SU-DHL-6 (cell line): Measurements from ENCODE around the gene PRKCD.

ENCODE experiments used
- H2AFZ ChIP-seq: fragments of 200-600 bp; sonication (generic); 2 replicates; pipeline ENCODE4 v1.6.1; 2014; ENCODE audit warnings: low read depth, mild to moderate bottlenecking, moderate library complexity, mixed read lengths, antibody characterized with exemption, low read length; ENCODE audit not compliant: severe bottlenecking
- H3F3A ChIP-seq: fragments of 200-600 bp; shearing (Covaris generic); 2 replicates; pipeline ENCODE4 v1.6.0; 2016; ENCODE audit warnings: antibody characterized with exemption, mild to moderate bottlenecking; ENCODE audit not compliant: insufficient read depth
- H3K27ac ChIP-seq: fragments of 200-600 bp; sonication (generic); 2 replicates; pipeline ENCODE4 v1.5.1; 2016; ENCODE audit warnings: low read depth, mild to moderate bottlenecking, low read length, moderate library complexity, mixed read lengths
- H3K27me3 ChIP-seq: fragments of 200-600 bp; sonication (generic), shearing (Covaris generic); 2 replicates; pipeline ENCODE4 v1.6.0; 2014; ENCODE audit warnings: mild to moderate bottlenecking, low read length
- H3K36me3 ChIP-seq: fragments of 200-600 bp; sonication (generic); 2 replicates; pipeline ENCODE4 v1.6.1; 2014; ENCODE audit warnings: mild to moderate bottlenecking, low read length, mixed read lengths
- H3K4me2 ChIP-seq: fragments of 300-600, 200-600 bp; shearing (Covaris generic), sonication (generic); 2 replicates; pipeline ENCODE4 v1.6.0; 2014; ENCODE audit warnings: low read length, low read depth, mild to moderate bottlenecking; ENCODE audit not compliant: poor library complexity, severe bottlenecking
- H3K4me3 ChIP-seq: fragments of 200-600 bp; sonication (generic); 2 replicates; pipeline ENCODE4 v1.5.1; 2014; ENCODE audit warnings: antibody characterized with exemption, low read length, mild to moderate bottlenecking, mixed read lengths; ENCODE audit not compliant: insufficient read depth, poor library complexity, severe bottlenecking
- H3K79me2 ChIP-seq: fragments of 200-600 bp; sonication (generic); 2 replicates; pipeline ENCODE4 v1.6.1; 2014; ENCODE audit warnings: mild to moderate bottlenecking, low read length, moderate library complexity; ENCODE audit not compliant: insufficient read depth
- H3K9ac ChIP-seq: fragments of 200-600 bp; sonication (generic); 2 replicates; pipeline ENCODE4 v1.7.0; 2014; ENCODE audit warnings: mild to moderate bottlenecking, low read length
- H3K9me2 ChIP-seq: fragments of 200-600 bp; sonication (generic); replicated peaks from 2 replicates; pipeline ENCODE4 v1.6.1; 2014; ENCODE audit warnings: low read length; ENCODE audit not compliant: insufficient read depth
- H3K9me3 ChIP-seq: fragments of 200-600 bp; sonication (generic); 2 replicates; pipeline ENCODE4 v1.6.1; 2014; ENCODE audit warnings: low read length, mixed read lengths; ENCODE audit not compliant: insufficient read depth
- H4K20me1 ChIP-seq: fragments of 200-600 bp; sonication (generic); 2 replicates; pipeline ENCODE4 v1.6.1; 2014; ENCODE audit warnings: low read depth, mild to moderate bottlenecking, antibody characterized with exemption, low read length, moderate library complexity, mixed read lengths
- EZH2phosphoT487 ChIP-seq: fragments of 200-600 bp; sonication (generic), shearing (Covaris generic); conservative IDR thresholded peaks from 2 replicates; pipeline ENCODE4 v1.6.1; 2018; ENCODE audit warnings: mild to moderate bottlenecking, antibody characterized with exemption, low read length, moderate library complexity, mixed read lengths
- TF ChIP-seq, protein P1 (sequence below): fragments of 200-600 bp; sonication (generic); IDR thresholded peaks from one replicate; pipeline ENCODE4 v1.5.1; 2017; ENCODE audit warnings: antibody characterized with exemption, mild to moderate bottlenecking, low read length, moderate library complexity; ENCODE audit not compliant: insufficient read depth, poor library complexity, severe bottlenecking

Gene PRKCD

DNA sequence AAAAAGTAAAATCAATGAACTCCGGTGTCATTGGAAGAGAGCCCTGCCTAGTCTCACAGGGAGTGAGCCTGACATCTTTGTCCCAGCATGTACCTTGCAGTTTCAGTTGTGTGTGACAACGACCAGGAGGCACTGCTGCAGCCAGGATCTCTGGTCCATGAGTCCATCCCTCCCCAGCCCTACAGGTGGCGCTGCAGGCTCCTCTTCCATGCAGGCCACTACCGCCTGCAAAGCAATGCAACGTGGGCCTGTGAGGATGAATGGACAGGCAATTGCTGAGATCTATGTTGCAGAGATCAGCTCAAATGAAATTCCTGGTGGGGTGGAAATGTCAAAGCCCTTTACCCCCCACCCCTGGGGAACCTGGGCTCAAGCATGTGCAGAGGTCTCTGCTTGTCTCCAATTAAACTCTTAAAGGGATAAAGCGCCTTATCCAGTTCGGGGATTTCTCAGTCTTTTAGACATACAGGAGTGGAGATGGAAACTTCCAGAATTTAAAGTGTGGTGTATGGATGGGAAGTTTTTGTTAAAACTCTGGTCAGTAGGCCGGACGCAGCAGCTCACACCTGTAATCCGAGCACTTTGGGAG is 59.0 kb downstream of the PRKCD start:
- H3K4me3 ChIP-seq: no peak overlapping the region
- no peaks in the 10 kb centered on the region for H3K9me2 ChIP-seq
- H3K27ac ChIP-seq: no peak overlapping the region
- no peaks in the 10 kb centered on the region for H3K9me3 ChIP-seq
- no peak overlapping the region for H3K9ac ChIP-seq
- H4K20me1 ChIP-seq: peaks cover 3% of the 10 kb centered on the region; the same call in 1 of the 2 replicates
- no peaks in the 10 kb centered on the region for H3K27me3 ChIP-seq
- no peak overlapping the region for H2AFZ ChIP-seq
- H3K79me2 ChIP-seq: peaks cover 29% of the 10 kb centered on the region
- H3K4me2 ChIP-seq: no peak overlapping the region
- no peaks in the 10 kb centered on the region for H3K36me3 ChIP-seq
- H3F3A ChIP-seq: peaks cover 22% of the 10 kb centered on the region
- no peak for TF ChIP-seq EZH2phosphoT487
- TF ChIP-seq, protein P1, sequence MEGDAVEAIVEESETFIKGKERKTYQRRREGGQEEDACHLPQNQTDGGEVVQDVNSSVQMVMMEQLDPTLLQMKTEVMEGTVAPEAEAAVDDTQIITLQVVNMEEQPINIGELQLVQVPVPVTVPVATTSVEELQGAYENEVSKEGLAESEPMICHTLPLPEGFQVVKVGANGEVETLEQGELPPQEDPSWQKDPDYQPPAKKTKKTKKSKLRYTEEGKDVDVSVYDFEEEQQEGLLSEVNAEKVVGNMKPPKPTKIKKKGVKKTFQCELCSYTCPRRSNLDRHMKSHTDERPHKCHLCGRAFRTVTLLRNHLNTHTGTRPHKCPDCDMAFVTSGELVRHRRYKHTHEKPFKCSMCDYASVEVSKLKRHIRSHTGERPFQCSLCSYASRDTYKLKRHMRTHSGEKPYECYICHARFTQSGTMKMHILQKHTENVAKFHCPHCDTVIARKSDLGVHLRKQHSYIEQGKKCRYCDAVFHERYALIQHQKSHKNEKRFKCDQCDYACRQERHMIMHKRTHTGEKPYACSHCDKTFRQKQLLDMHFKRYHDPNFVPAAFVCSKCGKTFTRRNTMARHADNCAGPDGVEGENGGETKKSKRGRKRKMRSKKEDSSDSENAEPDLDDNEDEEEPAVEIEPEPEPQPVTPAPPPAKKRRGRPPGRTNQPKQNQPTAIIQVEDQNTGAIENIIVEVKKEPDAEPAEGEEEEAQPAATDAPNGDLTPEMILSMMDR: peak; percentile 84

DNA sequence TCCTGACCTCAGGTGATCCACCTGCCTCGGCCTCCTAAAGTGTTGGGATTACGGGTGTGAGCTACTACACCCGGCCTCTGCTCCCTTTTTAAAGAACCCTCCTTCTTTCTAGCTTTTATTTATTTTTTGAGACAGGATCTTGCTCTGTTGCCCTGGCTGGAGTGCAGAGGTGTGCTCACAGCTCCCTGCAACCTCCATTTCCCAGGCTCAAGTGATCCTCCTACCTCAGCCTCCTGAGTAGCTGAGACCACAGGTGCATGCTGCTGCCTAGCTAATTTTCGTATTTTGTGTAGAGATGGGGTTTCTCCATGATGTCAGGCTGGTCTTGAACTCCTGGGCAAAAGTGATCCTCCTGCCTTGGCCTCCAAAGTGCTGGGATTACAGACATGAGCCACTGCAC is 60.3 kb downstream of the PRKCD start:
- Histone ChIP-seq H3K9ac (no peak overlapping the region), H3K27me3 (no peaks in the 10 kb centered on the region), H4K20me1 (peaks cover 3% of the 10 kb centered on the region; the same call in 1 of the 2 replicates), H2AFZ (no peak overlapping the region), H3K27ac (no peak overlapping the region), H3K9me3 (no peaks in the 10 kb centered on the region), H3F3A (peaks cover 29% of the 10 kb centered on the region; the same call in 1 of the 2 replicates), H3K36me3 (no peaks in the 10 kb centered on the region), H3K9me2 (no peaks in the 10 kb centered on the region), H3K4me2 (no peak overlapping the region), H3K4me3 (no peak overlapping the region), H3K79me2 (peaks cover 29% of the 10 kb centered on the region)
- TF ChIP-seq, protein P1: no peak
- no peak for TF ChIP-seq EZH2phosphoT487

DNA sequence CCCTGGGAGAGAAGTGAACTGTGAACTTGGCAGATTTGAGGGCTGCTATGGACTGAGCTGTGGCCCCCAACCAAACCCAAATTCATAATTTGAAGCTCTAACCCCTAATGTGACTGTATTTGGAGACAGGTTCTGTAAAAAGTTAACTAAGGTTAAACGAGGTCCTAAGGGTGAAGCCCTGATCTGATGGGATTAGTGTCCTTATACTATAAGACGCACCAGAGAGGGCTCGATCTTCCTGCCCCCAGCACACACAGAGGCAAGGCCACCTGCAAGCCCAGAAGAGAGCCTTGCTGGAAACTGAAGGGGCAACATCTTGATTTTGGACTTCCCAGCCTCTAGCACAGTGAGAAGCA is 60.8 kb downstream of the PRKCD start:
- Histone ChIP-seq H3K9me3 (no peaks in the 10 kb centered on the region), H3K36me3 (no peaks in the 10 kb centered on the region), H3K79me2 (peaks cover 25% of the 10 kb centered on the region), H3F3A (peaks cover 29% of the 10 kb centered on the region; the same call in 1 of the 2 replicates), H3K9ac (no peak overlapping the region), H3K4me3 (no peak overlapping the region), H3K9me2 (no peaks in the 10 kb centered on the region), H3K27ac (no peak overlapping the region), H2AFZ (no peak overlapping the region), H4K20me1 (peaks cover 3% of the 10 kb centered on the region; the same call in 1 of the 2 replicates), H3K4me2 (no peak overlapping the region), H3K27me3 (no peaks in the 10 kb centered on the region)
- TF ChIP-seq, protein P1: no peak
- TF ChIP-seq EZH2phosphoT487: no peak
